NCI-H1436 (cell line): ENCODE measurements around the gene BNC2.

Experiments
- DNase-seq: peaks from one replicate; lab custom pipeline; 2025; lab: John Stamatoyannopoulos, UW

Gene BNC2

GRCh38 chr9:16413509-16414016, 456.9 kb downstream of the BNC2 start:
- no peak for DNase-seq

- no peak for DNase-seq
These were observed 457.7 kb downstream of the BNC2 start for GRCh38 chr9:16412740-16413139.

- DNase-seq, result no peak
These were observed 459.2 kb downstream of the BNC2 start for GRCh38 chr9:16411311-16411710.

- DNase-seq, result no peak
These were observed 459.7 kb downstream of the BNC2 start for GRCh38 chr9:16410601-16411280.

- DNase-seq, result no peak
These were observed 462.9 kb downstream of the BNC2 start for GRCh38 chr9:16407617-16408016.

GRCh38 chr9:16406526-16407225, 463.8 kb downstream of the BNC2 start:
- DNase-seq, result no peak

GRCh38 chr9:16405421-16405820, 465.0 kb downstream of the BNC2 start:
- no peak for DNase-seq

- no peak for DNase-seq
These were observed 468.8 kb downstream of the BNC2 start for GRCh38 chr9:16401701-16402100.

GRCh38 chr9:16398691-16399090, 471.8 kb downstream of the BNC2 start:
- DNase-seq, result no peak

GRCh38 chr9:16396389-16396788, 474.1 kb downstream of the BNC2 start:
- no peak for DNase-seq

GRCh38 chr9:16391369-16391768, 479.1 kb downstream of the BNC2 start:
- no peak for DNase-seq

- DNase-seq, result no peak
These were observed 483.1 kb downstream of the BNC2 start for GRCh38 chr9:16387382-16387781.

- DNase-seq, result no peak
These were observed 483.7 kb downstream of the BNC2 start for GRCh38 chr9:16386827-16387077.

GRCh38 chr9:16386007-16386826, 484.3 kb downstream of the BNC2 start:
- DNase-seq, result no peak

- no peak for DNase-seq
These were observed 484.9 kb downstream of the BNC2 start for GRCh38 chr9:16385590-16385989.

GRCh38 chr9:16384993-16385392, 485.5 kb downstream of the BNC2 start:
- DNase-seq, result no peak

- no peak for DNase-seq
These were observed 493.2 kb downstream of the BNC2 start for GRCh38 chr9:16377311-16377710.

- no peak for DNase-seq
These were observed 499.2 kb downstream of the BNC2 start for GRCh38 chr9:16371306-16371705.

- DNase-seq, result no peak
These were observed 499.8 kb downstream of the BNC2 start for GRCh38 chr9:16370647-16371046.

GRCh38 chr9:16369427-16369826, 501.0 kb downstream of the BNC2 start:
- no peak for DNase-seq

- no peak for DNase-seq
These were observed 502.0 kb downstream of the BNC2 start for GRCh38 chr9:16368237-16369087.

- DNase-seq, result no peak
These were observed 502.8 kb downstream of the BNC2 start for GRCh38 chr9:16367605-16368231.
